T-helper 22 cell (primary cell): ENCODE measurements around the gene CNPY3.
A peak's percentile ranks its signal among the peaks of the same experiment; 100 is the strongest.

Experiments used
- DNase-seq: peaks from one replicate; pipeline ENCODE4 v3.0.0-alpha.2; 2020; ENCODE audit warnings: low read depth

The CNPY3 gene

GRCh38 chr6:42960243-42961019 lies 31.2 kb downstream of the CNPY3 start, which contains the start of gene GNMT:
GNMT (plus strand) TSS chr6:42960754; CDS start chr6:42960768, 14 bp downstream.
- DNase-seq = peak; percentile 6

GRCh38 chr6:42961020-42961470 lies 31.8 kb downstream of the CNPY3 start:
- DNase-seq = no peak

GRCh38 chr6:42962096-42962495 lies 32.8 kb downstream of the CNPY3 start:
- DNase-seq = no peak

GRCh38 chr6:42962502-42963178 lies 33.4 kb downstream of the CNPY3 start:
- no peak for DNase-seq

GRCh38 chr6:42963179-42963854 lies 34.0 kb downstream of the CNPY3 start:
- no peak for DNase-seq

- DNase-seq = no peak
Measured at GRCh38 chr6:42963855-42964605, 34.8 kb downstream of the CNPY3 start.

GRCh38 chr6:42966571-42966970 lies 37.3 kb downstream of the CNPY3 start:
- no peak for DNase-seq

GRCh38 chr6:42967228-42967627 lies 37.9 kb downstream of the CNPY3 start:
- no peak for DNase-seq

- no peak for DNase-seq
Measured at GRCh38 chr6:42968126-42968701, 38.9 kb downstream of the CNPY3 start.

- DNase-seq = no peak
Measured at GRCh38 chr6:42968783-42969182, 39.5 kb downstream of the CNPY3 start.

- DNase-seq = no peak
Measured at GRCh38 chr6:42969431-42969830, 40.2 kb downstream of the CNPY3 start.

- no peak for DNase-seq
Measured at GRCh38 chr6:42969934-42970333, 40.7 kb downstream of the CNPY3 start.

GRCh38 chr6:42970871-42971612 lies 41.8 kb downstream of the CNPY3 start:
- no peak for DNase-seq

- DNase-seq = no peak
Measured at GRCh38 chr6:42971746-42972327, 42.6 kb downstream of the CNPY3 start.

- no peak for DNase-seq
Measured at GRCh38 chr6:42973926-42974325, 44.6 kb downstream of the CNPY3 start.

GRCh38 chr6:42974919-42975505 lies 45.7 kb downstream of the CNPY3 start:
- DNase-seq = no peak

- DNase-seq = no peak
Measured at GRCh38 chr6:42978487-42978838, 49.2 kb downstream of the CNPY3 start.

GRCh38 chr6:42978839-42979522 lies 49.7 kb downstream of the CNPY3 start, which contains the start of gene PEX6:
PEX6 (minus strand) TSS chr6:42979181; CDS start chr6:42979150, 31 bp downstream.
- DNase-seq = peak; percentile 95

- DNase-seq = no peak
Measured at GRCh38 chr6:42979523-42980177, 50.4 kb downstream of the CNPY3 start.
